Measurements from ENCODE around the gene FOXD4L1. TPM values are rescaled to one million over a fixed set of nuclear protein-coding genes. Genes with fewer than 3 reads are reported as not detected.
"Not testable (repeated sequence)": the region's sequence is repeated elsewhere in the genome, so short reads cannot be mapped to it uniquely, and the experiment has no call there.

FOXD4L1 gene
- total and polyA plus RNA-seq, 2 donors (not counting 1 experiment from before 2014, with no cell fraction given): 0.12 to 0.81 TPM

DNA sequence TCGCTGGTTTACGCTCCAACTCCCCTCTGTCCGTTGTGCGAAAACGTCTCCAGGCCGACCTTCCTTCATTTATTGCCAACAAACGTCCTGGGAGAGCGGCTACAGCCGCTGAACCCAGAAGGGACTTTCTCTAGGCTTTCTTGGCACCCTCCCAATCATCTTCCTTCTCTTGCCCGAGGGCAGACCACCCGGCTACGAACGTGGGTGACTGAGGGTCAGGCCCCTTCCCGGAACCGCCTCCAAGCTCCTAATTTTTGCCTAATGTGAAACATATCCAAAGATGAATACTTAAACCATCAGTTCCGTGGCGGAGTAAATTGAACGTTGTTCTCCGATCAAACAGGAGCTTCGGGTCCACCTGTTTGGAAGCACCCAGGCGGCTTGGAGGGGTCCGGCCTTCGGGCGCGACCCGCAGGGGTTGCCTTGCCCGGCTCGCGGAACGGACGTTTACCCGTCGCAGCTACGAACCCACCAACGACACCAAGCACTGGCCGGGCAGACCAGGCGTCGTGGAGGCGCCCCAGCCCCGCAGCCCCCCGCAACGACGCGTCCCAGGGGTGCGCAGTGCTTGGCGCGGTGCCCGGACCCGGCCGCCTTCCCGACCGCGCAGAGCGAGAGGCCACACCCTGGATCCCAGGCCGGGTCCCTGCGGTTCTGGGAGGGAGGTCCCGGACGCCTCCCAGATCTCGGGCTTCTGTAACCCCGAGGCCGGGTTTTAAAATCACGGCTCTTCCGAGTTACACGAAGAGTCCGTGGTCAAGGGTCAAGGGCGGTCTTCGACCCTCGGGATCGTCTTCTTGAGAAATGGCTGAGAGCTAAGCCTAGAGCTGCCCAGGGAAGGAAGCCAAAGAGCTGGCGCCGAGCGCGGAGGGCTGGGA, 4.0 kb downstream of the FOXD4L1 start:
- CTCF ChIA-PET; H4K20me1 ChIP-seq (ENCODE audit: control insufficient read depth, insufficient read depth, low read length, poor library complexity, severe bottlenecking); H3K27me3 Mint-ChIP-seq; H3K36me3 ChIP-seq (replicated peaks in 1 of 2; ENCODE audit: control extremely low read depth in 1 of 2, control insufficient read depth in 1 of 2, extremely low read depth in 1 of 2, insufficient read depth in 2 of 2, low read length in 1 of 2); H3K4me1 Mint-ChIP-seq; H3K9me3 ChIP-seq (ENCODE audit: control extremely low read depth in 1 of 3, control insufficient read depth in 2 of 3, insufficient read depth in 1 of 3, low read length in 2 of 3); H3K9me3 Mint-ChIP-seq (ENCODE audit: insufficient read depth); H3K27ac ChIP-seq (ENCODE audit: low read length in 2 of 2); intact Hi-C loops (cut with micrococcal nuclease); H3K79me2 ChIP-seq (ENCODE audit: control insufficient read depth, insufficient read depth, low read length); H3K27ac Mint-ChIP-seq; POLR2A ChIA-PET: not testable (repeated sequence)
- Histone ChIP-seq H3K9ac (ENCODE audit: low read length) (peak overlapping the region; percentile 53), H3K4me2 (replicated peaks; ENCODE audit: low read depth, low read length, poor library complexity, severe bottlenecking) (peak overlapping the region; percentile 66), H3K4me3 (ENCODE audit: control extremely low read depth in 1 of 5, extremely low read depth in 1 of 5, insufficient read depth in 1 of 5, low read depth in 2 of 5, low read length in 4 of 5) (peak overlapping the region in 4 of 5 experiments; percentile 34 to 53 (median 49)), H3K4me1 (ENCODE audit: control insufficient read depth in 2 of 2, insufficient read depth in 2 of 2, low read length in 2 of 2) (peaks cover 14 to 27% of the 10 kb centered on the region in 2 donors), H2AFZ (ENCODE audit: insufficient read depth, low read depth, low read length, poor library complexity, severe bottlenecking) (peak overlapping the region; percentile 68), H3K27me3 (replicated peaks in 1 of 4; ENCODE audit: control extremely low read depth in 1 of 4, control insufficient read depth in 3 of 4, insufficient read depth in 4 of 4, low read length in 3 of 4) (peaks cover 0 to 37% (median 8%) of the 10 kb centered on the region in 4 experiments)
- ATAC-seq (ENCODE audit: low read depth) (peak; percentile 17), DNase-seq (peak; percentile 58)
- WGBS (ENCODE audit: insufficient coverage): 4% methylated on average over 56 of the region's 73 CpGs
- peak overlapping the region; percentile 34 for H3K4me3 Mint-ChIP-seq

GRCh38 chr2:113503094-113504042, 4.9 kb downstream of the FOXD4L1 start:
- H4K20me1 ChIP-seq (ENCODE audit: control insufficient read depth, insufficient read depth, low read length, poor library complexity, severe bottlenecking); H3K36me3 ChIP-seq (replicated peaks in 1 of 2; ENCODE audit: control extremely low read depth in 1 of 2, control insufficient read depth in 1 of 2, extremely low read depth in 1 of 2, insufficient read depth in 2 of 2, low read length in 1 of 2); H3K4me3 Mint-ChIP-seq; H3K27ac ChIP-seq (ENCODE audit: low read length in 2 of 2); H3K9me3 Mint-ChIP-seq (ENCODE audit: insufficient read depth); CTCF ChIA-PET; intact Hi-C loops (cut with micrococcal nuclease); H3K79me2 ChIP-seq (ENCODE audit: control insufficient read depth, insufficient read depth, low read length); H3K27me3 Mint-ChIP-seq; POLR2A ChIA-PET; H3K9me3 ChIP-seq (ENCODE audit: control extremely low read depth in 1 of 3, control insufficient read depth in 2 of 3, insufficient read depth in 1 of 3, low read length in 2 of 3); H3K4me1 Mint-ChIP-seq; H3K27ac Mint-ChIP-seq: not testable (repeated sequence)
- peak; percentile 91 for TF ChIP-seq EZH2 (IDR thresholded peaks at IDR 0.05; ENCODE audit: borderline replicate concordance, insufficient read depth, low read depth, low read length, poor library complexity, severe bottlenecking)
- Histone ChIP-seq H2AFZ (ENCODE audit: insufficient read depth, low read depth, low read length, poor library complexity, severe bottlenecking) (peak overlapping the region; percentile 68), H3K4me2 (replicated peaks; ENCODE audit: low read depth, low read length, poor library complexity, severe bottlenecking) (peak overlapping the region; percentile 66), H3K27me3 (replicated peaks in 1 of 4; ENCODE audit: control extremely low read depth in 1 of 4, control insufficient read depth in 3 of 4, insufficient read depth in 4 of 4, low read length in 3 of 4) (peaks cover 0 to 41% (median 8%) of the 10 kb centered on the region in 4 experiments), H3K4me3 (ENCODE audit: control extremely low read depth in 1 of 5, extremely low read depth in 1 of 5, insufficient read depth in 1 of 5, low read depth in 2 of 5, low read length in 4 of 5) (peak overlapping the region in 4 of 5 experiments; percentile 34 to 53 (median 49)), H3K9ac (ENCODE audit: low read length) (peak overlapping the region; percentile 53), H3K4me1 (ENCODE audit: control insufficient read depth in 2 of 2, insufficient read depth in 2 of 2, low read length in 2 of 2) (peaks cover 14 to 27% of the 10 kb centered on the region in 2 donors)
- ATAC-seq (ENCODE audit: low read depth) (peak; percentile 54), DNase-seq (peak; percentile 78)
- WGBS (ENCODE audit: insufficient coverage): 2% methylated on average over 90 of the region's 116 CpGs

DNA sequence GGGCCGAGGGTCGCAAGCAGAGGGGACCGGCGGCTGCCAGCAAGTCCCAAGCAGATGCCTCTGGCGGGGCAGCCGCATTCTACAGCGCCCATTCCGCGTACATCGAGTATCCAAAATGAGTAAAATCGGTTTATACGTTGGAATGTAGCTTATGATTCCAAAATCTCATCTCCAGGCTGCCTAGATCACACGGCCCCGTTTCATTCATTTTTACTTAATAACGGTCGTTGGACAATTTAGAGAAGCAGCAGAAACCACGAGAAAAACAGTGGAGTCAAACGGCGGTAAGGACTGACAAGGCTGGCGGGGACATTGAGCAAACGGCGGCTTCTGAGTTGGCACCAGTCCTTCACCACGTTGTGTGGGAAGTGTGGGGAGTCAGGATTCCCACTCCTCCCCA, 5.6 kb downstream of the FOXD4L1 start:
- H3K36me3 ChIP-seq (replicated peaks in 1 of 2; ENCODE audit: control extremely low read depth in 1 of 2, control insufficient read depth in 1 of 2, extremely low read depth in 1 of 2, insufficient read depth in 2 of 2, low read length in 1 of 2); H3K4me3 ChIP-seq (ENCODE audit: control extremely low read depth in 1 of 5, extremely low read depth in 1 of 5, insufficient read depth in 1 of 5, low read depth in 2 of 5, low read length in 4 of 5); H3K9me3 ChIP-seq (ENCODE audit: control extremely low read depth in 1 of 3, control insufficient read depth in 2 of 3, insufficient read depth in 1 of 3, low read length in 2 of 3); H2AFZ ChIP-seq (ENCODE audit: insufficient read depth, low read depth, low read length, poor library complexity, severe bottlenecking); POLR2A ChIA-PET; H3K9me3 Mint-ChIP-seq (ENCODE audit: insufficient read depth); ATAC-seq (ENCODE audit: low read depth); CTCF ChIA-PET; H3K79me2 ChIP-seq (ENCODE audit: control insufficient read depth, insufficient read depth, low read length); H4K20me1 ChIP-seq (ENCODE audit: control insufficient read depth, insufficient read depth, low read length, poor library complexity, severe bottlenecking); H3K27ac ChIP-seq (ENCODE audit: low read length in 2 of 2); H3K9ac ChIP-seq (ENCODE audit: low read length); H3K4me2 ChIP-seq (replicated peaks; ENCODE audit: low read depth, low read length, poor library complexity, severe bottlenecking); H3K4me3 Mint-ChIP-seq; intact Hi-C loops (cut with micrococcal nuclease); H3K27ac Mint-ChIP-seq; H3K27me3 Mint-ChIP-seq; H3K4me1 Mint-ChIP-seq: not testable (repeated sequence)
- Histone ChIP-seq H3K27me3 (replicated peaks in 1 of 4; ENCODE audit: control extremely low read depth in 1 of 4, control insufficient read depth in 3 of 4, insufficient read depth in 4 of 4, low read length in 3 of 4) (peaks cover 0 to 39% (median 8%) of the 10 kb centered on the region in 4 experiments), H3K4me1 (ENCODE audit: control insufficient read depth in 2 of 2, insufficient read depth in 2 of 2, low read length in 2 of 2) (peaks cover 14 to 26% of the 10 kb centered on the region in 2 donors)
- peak; percentile 59 for DNase-seq
- WGBS (ENCODE audit: insufficient coverage): 11% methylated on average over 5 of the region's 23 CpGs
